Measurements from ENCODE around the gene BLOC1S3. TPM values are rescaled to one million over a fixed set of nuclear protein-coding genes. Genes with fewer than 3 reads are reported as not detected.
"Not testable (repeated sequence)": the region's sequence is repeated elsewhere in the genome, so short reads cannot be mapped to it uniquely, and the experiment has no call there.

The BLOC1S3 gene
- total and polyA plus RNA-seq, 8 donors, result 2.1 to 12.3 (median 5.3) TPM

GRCh38 chr19:45222724-45223123 lies 44.1 kb downstream of the BLOC1S3 start:
- no peak for ATAC-seq
- Histone ChIP-seq H3K36me3 (no peaks in the 10 kb centered on the region), H3K4me1 (no peaks in the 10 kb centered on the region), H3K9me3 (no peaks in the 10 kb centered on the region), H3K4me3 (no peak overlapping the region), H3K27me3 (no peaks in the 10 kb centered on the region), H3K27ac (no peak overlapping the region)
- TF ChIP-seq CTCF (IDR thresholded peaks at IDR 0.05), result no peak
- no peak for FAIRE-seq
- DNase-seq, result no peak
- intact Hi-C loops (cut with DNase I), result no loop called here
- 71 to 77% methylated on average over 6 of the region's 6 CpGs for WGBS, 2 donors

- Histone ChIP-seq H3K36me3 (no peaks in the 10 kb centered on the region), H3K4me3 (no peak overlapping the region), H3K27ac (no peak overlapping the region), H3K27me3 (no peaks in the 10 kb centered on the region), H3K9me3 (no peaks in the 10 kb centered on the region), H3K4me1 (no peaks in the 10 kb centered on the region)
- intact Hi-C loops (cut with DNase I), result no loop called here
- 86 to 92% methylated on average over 5 of the region's 5 CpGs for WGBS, 2 donors
- TF ChIP-seq CTCF (IDR thresholded peaks at IDR 0.05), result no peak
- ATAC-seq (no peak), DNase-seq (no peak), FAIRE-seq (no peak)
Measured at GRCh38 chr19:45223879-45224278, 45.3 kb downstream of the BLOC1S3 start.

- intact Hi-C loops (cut with DNase I), result no loop called here
- Histone ChIP-seq H3K9me3 (no peaks in the 10 kb centered on the region), H3K36me3 (no peaks in the 10 kb centered on the region), H3K4me3 (no peak overlapping the region), H3K27ac (no peak overlapping the region), H3K4me1 (no peaks in the 10 kb centered on the region), H3K27me3 (no peaks in the 10 kb centered on the region)
- WGBS, 2 donors, result 40 to 48% methylated on average over 10 to 11 of the region's 11 CpGs
- no peak for FAIRE-seq
- DNase-seq, result no peak
- no peak for ATAC-seq
- no peak for TF ChIP-seq CTCF (IDR thresholded peaks at IDR 0.05)
Measured at GRCh38 chr19:45224645-45225044, 46.1 kb downstream of the BLOC1S3 start.

GRCh38 chr19:45229056-45229455 lies 50.5 kb downstream of the BLOC1S3 start:
- H3K9me3 ChIP-seq; H3K4me3 ChIP-seq; H3K36me3 ChIP-seq; H3K4me1 ChIP-seq; DNase-seq; ATAC-seq; H3K27me3 ChIP-seq; H3K27ac ChIP-seq; intact Hi-C loops (cut with DNase I): not testable (repeated sequence)
- FAIRE-seq, result peak; percentile 97
- 62 to 73% methylated on average over 2 of the region's 2 CpGs for WGBS, 2 donors

Other genes with a start within 250 kb of the BLOC1S3 start
- under 1 TPM in 1 of 6 donors, not detected in 5; 0.47 TPM for gene APOC4, start 236.5 kb upstream of the BLOC1S3 start, total RNA-seq
- not detected for gene APOC4, start 236.5 kb upstream of the BLOC1S3 start, polyA plus RNA-seq
- 10 to 100 TPM in 1 of 6 donors, 1 to 10 TPM in 1, under 1 TPM in 2, not detected in 2; 0.49 to 22.1 (median 3.8) TPM for gene APOC2, start 232.7 kb upstream of the BLOC1S3 start, total RNA-seq
- 1 to 10 TPM in 1 of 2 donors, under 1 TPM in 1; 0.54 to 2.2 TPM for gene APOC2, start 232.7 kb upstream of the BLOC1S3 start, polyA plus RNA-seq
- 10 to 100 TPM; 56.4 to 73.6 (median 63.8) TPM for gene CLPTM1, start 223.4 kb upstream of the BLOC1S3 start, total RNA-seq
- 10 to 100 TPM; 74.5 to 81.9 TPM for gene CLPTM1, start 223.4 kb upstream of the BLOC1S3 start, polyA plus RNA-seq
- 10 to 100 TPM in 4 of 6 donors, 1 to 10 TPM in 2; 8.3 to 21.7 (median 13.4) TPM for gene RELB, start 177.3 kb upstream of the BLOC1S3 start, total RNA-seq
- 10 to 100 TPM; 25.1 to 33.5 TPM for gene RELB, start 177.3 kb upstream of the BLOC1S3 start, polyA plus RNA-seq
- 10 to 100 TPM; 34.8 to 55.0 (median 47.7) TPM for gene CLASRP, start 139.7 kb upstream of the BLOC1S3 start, total RNA-seq
- gene CLASRP, start 139.7 kb upstream of the BLOC1S3 start, polyA plus RNA-seq, result 100 to 1,000 TPM; 213 to 244 TPM
- under 1 TPM; 0.15 to 0.52 (median 0.32) TPM for gene ZNF296, start 102.3 kb upstream of the BLOC1S3 start, total RNA-seq
- gene ZNF296, start 102.3 kb upstream of the BLOC1S3 start, polyA plus RNA-seq, result 1 to 10 TPM; 2.0 to 2.1 TPM
- gene GEMIN7, start 99.5 kb upstream of the BLOC1S3 start, total RNA-seq, result 10 to 100 TPM in 1 of 6 donors, 1 to 10 TPM in 5; 3.8 to 11.4 (median 7.7) TPM
- 10 to 100 TPM; 16.6 to 26.2 TPM for gene GEMIN7, start 99.5 kb upstream of the BLOC1S3 start, polyA plus RNA-seq
- gene PPP1R37, start 85.6 kb upstream of the BLOC1S3 start, total RNA-seq, result 10 to 100 TPM; 13.0 to 18.7 (median 15.1) TPM
- gene PPP1R37, start 85.6 kb upstream of the BLOC1S3 start, polyA plus RNA-seq, result 10 to 100 TPM; 31.7 to 57.4 TPM
- under 1 TPM in 2 of 6 donors, not detected in 4; 0.03 to 0.09 TPM for gene NKPD1, start 17.8 kb upstream of the BLOC1S3 start, total RNA-seq
- gene NKPD1, start 17.8 kb upstream of the BLOC1S3 start, polyA plus RNA-seq, result under 1 TPM; 0.19 to 0.33 TPM
- gene TRAPPC6A, start 547 bp upstream of the BLOC1S3 start, total RNA-seq, result 10 to 100 TPM in 5 of 6 donors, 1 to 10 TPM in 1; 9.7 to 18.9 (median 12.8) TPM
- 10 to 100 TPM; 19.3 to 37.9 TPM for gene TRAPPC6A, start 547 bp upstream of the BLOC1S3 start, polyA plus RNA-seq
- gene EXOC3L2, start 66.6 kb downstream of the BLOC1S3 start, total RNA-seq, result 1 to 10 TPM in 4 of 6 donors, under 1 TPM in 2; 0.59 to 2.6 (median 1.3) TPM
- 1 to 10 TPM; 3.1 to 4.5 TPM for gene EXOC3L2, start 66.6 kb downstream of the BLOC1S3 start, polyA plus RNA-seq
- gene MARK4, start 72.5 kb downstream of the BLOC1S3 start, total RNA-seq, result 10 to 100 TPM; 13.9 to 22.8 (median 20.0) TPM
- 10 to 100 TPM; 12.8 to 21.0 TPM for gene MARK4, start 72.5 kb downstream of the BLOC1S3 start, polyA plus RNA-seq
- 1 to 10 TPM in 1 of 6 donors, not detected in 5; 1.2 TPM for gene CKM, start 144.1 kb downstream of the BLOC1S3 start, total RNA-seq
- gene CKM, start 144.1 kb downstream of the BLOC1S3 start, polyA plus RNA-seq, result 1 to 10 TPM in 1 of 2 donors, under 1 TPM in 1; 0.23 to 4.9 TPM
- 1 to 10 TPM; 1.7 to 3.3 (median 2.4) TPM for gene KLC3, start 162.0 kb downstream of the BLOC1S3 start, total RNA-seq
- gene KLC3, start 162.0 kb downstream of the BLOC1S3 start, polyA plus RNA-seq, result 1 to 10 TPM; 4.6 to 6.4 TPM
- gene ERCC2, start 191.8 kb downstream of the BLOC1S3 start, total RNA-seq, result 10 to 100 TPM in 2 of 6 donors, 1 to 10 TPM in 4; 7.1 to 13.0 (median 8.1) TPM
- gene ERCC2, start 191.8 kb downstream of the BLOC1S3 start, polyA plus RNA-seq, result 10 to 100 TPM; 16.1 to 19.5 TPM
- gene PPP1R13L, start 226.3 kb downstream of the BLOC1S3 start, total RNA-seq, result 10 to 100 TPM; 22.8 to 42.7 (median 27.6) TPM
- 10 to 100 TPM; 50.5 to 54.4 TPM for gene PPP1R13L, start 226.3 kb downstream of the BLOC1S3 start, polyA plus RNA-seq
- 1 to 10 TPM in 5 of 6 donors, under 1 TPM in 1; 0.91 to 5.3 (median 2.9) TPM for gene POLR1G, start 227.9 kb downstream of the BLOC1S3 start, total RNA-seq
- 1 to 10 TPM; 1.6 to 3.3 TPM for gene POLR1G, start 227.9 kb downstream of the BLOC1S3 start, polyA plus RNA-seq
- gene ERCC1, start 245.1 kb downstream of the BLOC1S3 start, total RNA-seq, result 10 to 100 TPM; 28.9 to 33.5 (median 32.9) TPM
- gene ERCC1, start 245.1 kb downstream of the BLOC1S3 start, polyA plus RNA-seq, result 10 to 100 TPM; 35.3 to 42.3 TPM

All from pancreas (tissue), 10 donors.